ENCODE measurements around the gene DUSP12.
A peak's percentile ranks its signal among the peaks of the same experiment; 100 is the strongest.
"Not testable (repeated sequence)": the region's sequence is repeated elsewhere in the genome, so short reads cannot be mapped to it uniquely, and the experiment has no call there.

DUSP12 gene

DNA sequence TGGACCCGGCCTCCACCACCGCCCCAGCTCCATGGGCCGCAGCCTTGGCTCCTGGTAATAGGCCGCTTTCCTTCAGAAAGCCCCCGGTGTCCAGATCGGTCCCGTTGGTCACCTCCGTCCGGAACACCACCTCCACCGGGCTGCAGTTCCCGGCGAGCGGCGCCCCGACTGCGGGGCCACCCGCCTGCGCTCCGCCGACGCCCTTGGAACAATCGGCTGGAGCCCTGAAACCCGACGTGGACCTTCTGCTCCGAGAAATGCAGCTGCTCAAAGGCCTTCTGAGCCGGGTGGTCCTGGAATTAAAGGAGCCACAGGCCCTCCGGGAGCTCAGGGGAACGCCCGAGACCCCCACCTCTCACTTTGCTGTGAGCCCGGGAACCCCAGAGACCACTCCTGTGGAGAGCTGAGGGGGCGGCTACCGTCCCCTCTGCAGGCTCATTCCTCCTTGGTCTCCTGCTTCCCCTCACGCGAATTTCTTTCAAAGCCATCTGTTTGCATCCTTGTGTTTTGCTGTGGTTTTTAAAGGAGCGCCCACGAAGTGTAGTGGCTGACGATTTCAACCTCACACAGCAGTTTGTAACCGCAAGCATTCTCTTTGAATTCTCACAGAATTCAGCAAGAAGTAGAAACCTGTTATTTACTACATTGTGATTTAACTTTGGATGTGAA, 22.2 kb upstream of the DUSP12 start:
- DNase-seq (ENCODE audit: low read depth in 2 of 2), result no peak

- no peak for DNase-seq (ENCODE audit: low read depth in 2 of 2)
Observed at GRCh38 chr1:161728376-161729226, 21.0 kb upstream of the DUSP12 start.

- DNase-seq (ENCODE audit: low read depth in 2 of 2), result no peak
Observed at GRCh38 chr1:161730050-161730564, 19.5 kb upstream of the DUSP12 start.

DNA sequence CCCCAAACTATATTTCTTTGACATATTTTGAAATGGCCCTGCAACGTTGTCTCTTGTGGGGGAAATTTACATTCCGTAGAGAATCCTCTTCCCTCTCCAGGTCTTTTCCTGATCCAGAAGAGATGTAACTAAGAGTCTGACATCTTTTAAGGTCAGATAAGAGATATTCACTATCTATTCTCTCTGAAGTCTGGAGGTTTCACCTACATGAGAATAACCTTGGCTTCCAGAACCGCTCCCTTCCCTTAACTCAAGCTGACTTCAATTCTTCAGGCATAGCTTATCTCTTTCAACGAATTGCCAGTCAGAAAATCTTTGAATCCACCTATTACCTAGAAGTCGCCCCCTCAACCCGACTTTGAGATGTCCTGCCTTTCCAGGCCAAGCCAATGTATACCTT, 18.3 kb upstream of the DUSP12 start:
- no peak for DNase-seq (ENCODE audit: low read depth in 2 of 2)

DNA sequence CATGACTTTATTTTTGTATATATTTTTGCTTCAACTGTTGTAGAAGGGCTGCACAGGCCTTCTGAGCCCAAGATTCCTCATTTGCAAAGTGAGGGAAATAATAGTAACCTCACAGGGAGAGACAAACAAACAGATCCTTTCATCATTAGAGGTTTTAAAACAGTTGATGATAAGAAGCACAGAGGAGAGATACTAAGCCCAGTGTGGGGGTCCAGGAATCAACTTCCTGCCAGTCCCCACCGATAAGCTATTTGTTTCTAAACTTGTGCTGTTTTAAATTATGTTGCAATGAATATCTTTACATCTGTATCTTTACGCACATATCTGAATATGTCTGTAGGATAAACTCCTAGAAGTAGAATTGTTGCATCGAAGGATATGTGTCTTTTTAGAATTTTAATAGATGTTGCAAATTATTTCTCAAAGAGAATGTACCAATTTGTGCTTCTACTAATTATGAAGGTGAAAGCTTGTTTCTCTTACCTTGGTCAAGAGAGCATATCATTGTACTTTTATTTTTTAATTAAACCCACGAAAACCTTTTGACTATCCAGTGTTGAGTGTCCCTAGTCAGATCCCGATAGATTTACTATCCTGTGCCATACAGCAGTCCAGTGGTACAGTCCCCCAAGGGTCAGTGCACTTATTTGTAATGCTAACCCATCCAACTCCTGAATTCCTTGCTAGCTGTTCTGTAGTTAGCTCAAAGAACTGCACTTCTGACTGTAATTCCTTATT, 17.4 kb upstream of the DUSP12 start:
- no peak for DNase-seq (ENCODE audit: low read depth in 2 of 2)

GRCh38 chr1:161733526-161733925, 16.1 kb upstream of the DUSP12 start:
- DNase-seq (ENCODE audit: low read depth in 2 of 2), result no peak

DNA sequence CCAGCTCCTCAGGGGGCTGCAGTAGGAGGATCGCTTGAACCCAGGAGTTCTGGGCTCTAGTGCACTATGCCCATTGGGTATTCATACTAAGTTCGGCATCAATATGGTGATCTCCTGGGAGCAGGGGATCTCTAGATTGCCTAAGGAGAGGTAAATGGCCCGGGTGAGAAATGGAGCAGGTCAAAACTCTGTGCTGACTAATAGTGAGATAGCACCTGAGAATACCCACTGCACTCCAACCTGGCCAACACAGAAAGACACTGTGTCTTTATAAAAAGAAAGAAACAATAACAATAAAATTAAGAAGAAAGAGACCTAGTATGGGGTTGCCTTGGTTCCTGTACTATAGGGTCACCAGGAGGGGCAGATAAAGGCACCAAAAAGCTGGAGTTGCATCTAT, 13.7 kb upstream of the DUSP12 start:
- DNase-seq (ENCODE audit: low read depth in 2 of 2), result no peak

DNA sequence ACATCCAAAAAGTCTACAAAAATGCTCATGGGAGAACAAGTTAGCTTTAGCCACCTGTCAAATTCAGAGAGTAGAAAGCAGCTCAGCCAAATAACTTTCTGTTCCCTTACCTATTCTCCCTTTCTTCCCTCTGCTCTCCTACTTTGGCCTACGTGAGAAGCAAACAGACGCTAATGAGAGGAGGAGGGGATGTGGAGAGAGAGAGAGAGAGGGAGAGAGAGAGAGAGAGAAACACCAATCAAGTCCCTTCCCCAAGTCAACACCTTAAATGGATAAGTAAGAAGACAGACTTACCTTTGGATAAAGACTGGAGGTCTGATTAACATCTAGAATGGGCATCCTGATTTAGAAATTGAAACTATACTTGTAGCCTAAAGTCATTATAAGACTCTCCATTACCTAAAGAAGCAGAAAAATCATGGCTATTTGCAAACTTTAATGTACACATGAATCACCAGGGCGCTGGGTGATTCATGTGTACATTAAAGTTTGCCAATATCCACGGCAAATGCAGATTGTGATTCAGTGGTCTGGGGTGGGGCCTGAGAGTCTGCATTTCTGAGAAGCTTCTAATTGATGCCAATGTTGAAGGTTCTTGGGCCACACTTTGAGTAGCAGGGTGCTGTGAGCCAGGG, 13.1 kb upstream of the DUSP12 start:
- DNase-seq (ENCODE audit: low read depth in 2 of 2), result no peak

DNA sequence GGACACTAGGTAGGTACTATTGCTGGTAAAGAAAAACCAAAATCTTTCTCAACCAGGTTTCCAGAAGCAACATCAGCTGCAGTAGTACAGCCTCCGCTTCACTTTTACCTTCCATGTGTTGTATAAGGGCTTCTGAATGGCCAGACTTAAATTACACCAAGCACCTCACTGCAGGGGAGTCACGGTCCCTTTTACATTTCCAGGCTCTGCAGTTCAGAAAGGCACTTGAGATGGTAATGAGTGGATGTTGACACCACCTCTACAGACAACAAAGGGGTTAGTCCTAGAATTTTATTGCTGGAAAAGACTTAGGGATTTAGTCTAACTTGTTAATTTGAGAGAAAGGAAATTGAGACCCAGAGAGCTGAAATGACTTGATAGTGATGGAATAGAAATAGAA, 12.0 kb upstream of the DUSP12 start:
- no peak for DNase-seq (ENCODE audit: low read depth in 2 of 2)

DNA sequence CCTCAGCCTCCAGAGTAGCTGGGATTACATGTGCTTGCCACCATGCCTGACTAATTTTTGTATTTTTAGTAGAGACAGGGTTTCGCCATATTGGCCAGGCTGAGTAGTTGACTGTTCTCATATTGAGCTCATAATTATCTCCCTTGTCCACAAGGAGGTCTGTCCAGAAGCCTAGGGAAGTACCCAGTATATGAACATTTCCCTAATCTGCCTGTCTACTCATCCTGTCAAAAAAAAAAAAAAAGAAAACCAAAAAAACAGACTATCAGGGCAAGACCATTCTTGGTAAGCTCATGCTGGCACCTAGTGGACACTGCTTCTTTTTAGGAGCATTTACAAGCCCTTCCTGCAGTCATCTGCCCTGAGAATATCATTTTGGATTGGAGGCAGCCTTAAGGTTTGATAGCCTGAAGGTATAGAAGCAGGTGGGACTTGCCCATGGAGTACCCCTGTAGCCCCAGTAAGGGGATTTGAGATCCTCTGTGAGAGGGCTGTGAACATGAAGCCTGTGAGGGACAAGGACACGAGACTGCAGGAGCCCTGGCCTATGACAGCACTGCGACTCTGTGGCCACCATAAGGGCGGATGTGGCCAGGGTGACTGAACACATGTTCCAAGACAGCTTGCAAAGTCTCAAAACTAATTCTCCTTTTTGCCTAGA, 10.8 kb upstream of the DUSP12 start:
- DNase-seq (ENCODE audit: low read depth in 2 of 2), result peak in 1 of 2 donors; percentile 33

GRCh38 chr1:161739865-161740566, 9.6 kb upstream of the DUSP12 start:
- DNase-seq (ENCODE audit: low read depth in 2 of 2), result no peak

DNA sequence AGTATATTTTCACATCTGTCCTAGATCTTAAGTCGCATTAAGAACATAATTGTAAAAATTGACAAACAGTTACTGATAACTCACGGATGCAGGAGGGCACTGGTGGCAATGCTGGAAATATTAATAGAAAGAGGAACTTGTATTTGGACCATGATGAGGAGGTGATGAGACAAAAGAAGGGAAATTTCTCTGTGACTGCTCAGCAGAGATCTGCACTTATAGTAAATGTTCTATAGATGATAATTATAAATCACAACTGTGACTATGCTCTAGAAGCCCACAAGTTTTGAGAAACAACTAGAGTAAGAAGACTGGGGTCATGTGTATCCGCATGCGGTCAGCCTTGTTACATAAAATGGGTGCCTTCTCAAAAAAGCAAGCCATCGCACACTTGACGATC, 8.7 kb upstream of the DUSP12 start:
- no peak for DNase-seq (ENCODE audit: low read depth in 2 of 2)

- no peak for DNase-seq (ENCODE audit: low read depth in 2 of 2)
Observed at GRCh38 chr1:161743231-161743630, 6.4 kb upstream of the DUSP12 start.

GRCh38 chr1:161747801-161748200, 1.8 kb upstream of the DUSP12 start:
- no peak for DNase-seq (ENCODE audit: low read depth in 2 of 2)

GRCh38 chr1:161763522-161764098, 14.0 kb downstream of the DUSP12 start:
- no peak for DNase-seq (ENCODE audit: low read depth in 2 of 2)

DNA sequence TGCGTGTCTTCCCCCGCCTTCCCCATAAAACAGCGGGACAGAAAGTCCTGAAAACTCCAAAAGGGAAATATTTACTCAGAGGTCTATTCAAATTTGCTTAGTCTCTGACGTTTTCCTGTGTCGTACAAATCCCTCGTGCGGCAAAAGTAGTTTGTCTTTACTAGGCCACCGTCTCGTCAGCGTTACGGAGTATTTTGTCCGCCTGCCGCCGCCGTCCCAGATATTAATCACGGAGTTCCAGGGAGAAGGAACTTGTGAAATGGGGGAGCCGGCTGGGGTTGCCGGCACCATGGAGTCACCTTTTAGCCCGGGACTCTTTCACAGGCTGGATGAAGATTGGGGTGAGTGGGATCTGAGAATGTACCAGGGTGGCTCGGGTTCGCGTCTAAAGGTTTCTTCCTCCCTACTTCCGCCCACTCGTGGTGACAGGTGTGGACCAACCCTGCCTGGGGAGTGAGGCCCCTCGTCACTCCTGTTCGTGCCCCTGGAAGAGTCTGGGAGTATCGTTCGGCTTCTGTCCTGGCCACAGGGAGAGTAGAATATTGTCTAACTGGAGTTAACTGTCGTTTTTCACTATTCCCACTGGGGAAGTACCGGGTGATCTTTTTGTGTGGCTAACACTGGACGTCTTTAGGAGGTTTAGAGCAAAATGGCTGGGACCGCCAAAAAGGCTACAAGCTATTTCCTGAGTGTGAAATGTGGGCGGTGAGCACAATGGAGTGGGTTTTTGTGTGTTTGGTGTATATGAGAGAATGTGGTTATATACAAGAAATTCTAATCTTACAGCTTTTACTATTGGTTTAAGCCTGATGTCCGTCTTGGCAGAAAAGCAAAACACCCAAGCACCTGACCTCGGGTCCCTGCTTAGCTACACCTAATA, 16.8 kb downstream of the DUSP12 start, which contains the start of gene ATF6:
Gene ATF6, plus strand, starts transcription at position 219 of the 880 bp plus-strand sequence. Its CDS starts 41 bp downstream, at position 260.
- peak; percentile 56 to 76 for DNase-seq (ENCODE audit: low read depth in 2 of 2)

DNA sequence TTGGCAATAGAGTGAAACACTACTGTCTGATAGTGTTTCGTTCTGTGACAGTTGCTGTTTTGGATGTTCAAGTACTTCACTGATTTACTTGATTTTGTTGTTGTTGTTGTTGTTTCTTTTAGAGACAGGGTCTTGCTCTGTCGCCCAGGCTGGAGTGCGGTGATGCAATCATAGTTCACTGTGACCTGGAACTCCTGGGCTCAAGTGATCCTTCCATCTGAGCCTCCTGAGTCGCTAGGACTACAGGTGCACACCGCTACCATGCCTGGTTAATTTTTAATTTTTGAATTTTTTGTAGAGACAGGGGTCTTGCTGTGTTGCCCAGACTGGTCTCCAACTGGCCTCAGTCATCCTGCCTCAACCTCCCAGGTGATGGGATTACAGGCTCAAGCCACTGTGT, 18.9 kb downstream of the DUSP12 start:
- no peak for DNase-seq (ENCODE audit: low read depth in 2 of 2)

DNA sequence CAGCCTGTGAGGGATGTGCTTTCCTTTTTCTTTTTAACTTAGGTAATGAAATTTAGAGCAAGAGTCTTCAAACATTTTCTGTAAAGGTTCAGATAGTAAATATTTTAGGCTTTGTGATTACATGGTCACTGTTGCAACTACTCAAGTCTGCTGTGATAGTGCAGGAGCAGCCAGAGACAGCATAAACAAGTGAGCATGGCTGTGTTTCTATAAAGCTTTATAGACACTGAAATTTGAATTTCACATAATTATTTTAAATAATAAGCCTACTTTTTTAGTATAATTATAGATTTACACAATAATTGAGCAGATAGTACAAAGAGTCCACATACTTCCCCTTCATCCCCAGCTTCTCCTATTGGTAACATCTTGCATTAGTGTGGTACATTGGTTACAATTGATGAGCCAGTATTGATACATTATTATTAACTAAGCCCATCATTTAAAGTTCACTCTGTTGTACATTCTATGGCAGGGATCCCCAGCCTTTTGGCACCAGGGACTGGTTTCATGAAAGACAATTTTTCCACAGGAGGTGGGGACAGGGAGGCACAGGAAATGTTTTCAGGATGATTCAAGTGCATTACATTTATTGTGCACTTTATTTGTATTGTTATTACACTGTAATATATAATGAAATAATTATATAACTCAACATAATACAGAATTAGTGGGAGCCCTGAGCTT, 19.5 kb downstream of the DUSP12 start:
- DNase-seq (ENCODE audit: low read depth in 2 of 2), result no peak

DNA sequence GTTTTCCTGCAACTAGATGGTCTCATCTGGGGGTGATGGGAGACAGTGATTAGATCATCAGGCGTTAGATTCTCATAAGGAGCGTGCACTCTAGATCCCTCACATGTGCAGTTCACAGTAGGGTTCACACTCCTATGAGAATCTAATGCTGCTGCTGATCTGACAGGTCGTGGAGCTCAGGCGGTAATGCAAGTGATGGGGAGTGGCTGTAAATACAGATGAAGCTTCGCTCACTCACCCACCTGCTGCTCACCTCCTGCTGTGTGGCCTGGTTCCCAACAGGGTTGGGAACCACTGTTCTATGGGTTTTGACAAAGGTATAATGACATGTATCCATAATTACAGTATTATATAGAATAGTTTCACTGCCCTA, 20.1 kb downstream of the DUSP12 start:
- DNase-seq (ENCODE audit: low read depth in 2 of 2), result not testable (repeated sequence)

All from stimulated activated CD4-positive, alpha-beta T cell treated with anti-CD3 and anti-CD28 coated beads, Interleukin-4, amount 100 ng/mL, for 48 hours (primary cell).